ENCODE data around the gene DAB2IP.

GRCh38 chr9:121736934-121737462 lies 85.6 kb downstream of the DAB2IP start:
- TF ChIP-seq CTCF (IDR thresholded peaks at IDR 0.05; ENCODE audit: low read length) (no peak), EZH2 (IDR thresholded peaks at IDR 0.05; ENCODE audit: borderline replicate concordance, low read length) (no peak)

Measured in OCI-LY1 (cell line).